GM19324 (cell line): Measurements from ENCODE around the gene LKAAEAR1.

ENCODE experiments used
- ATAC-seq: cut with Tn5 transposase; IDR thresholded peaks from one replicate; pipeline ENCODE4 v1.9.1; 2021; ENCODE audit warnings: mild to moderate bottlenecking, moderate library complexity; ENCODE audit not compliant: unreplicated experiment, low FRiP score

Gene LKAAEAR1

DNA sequence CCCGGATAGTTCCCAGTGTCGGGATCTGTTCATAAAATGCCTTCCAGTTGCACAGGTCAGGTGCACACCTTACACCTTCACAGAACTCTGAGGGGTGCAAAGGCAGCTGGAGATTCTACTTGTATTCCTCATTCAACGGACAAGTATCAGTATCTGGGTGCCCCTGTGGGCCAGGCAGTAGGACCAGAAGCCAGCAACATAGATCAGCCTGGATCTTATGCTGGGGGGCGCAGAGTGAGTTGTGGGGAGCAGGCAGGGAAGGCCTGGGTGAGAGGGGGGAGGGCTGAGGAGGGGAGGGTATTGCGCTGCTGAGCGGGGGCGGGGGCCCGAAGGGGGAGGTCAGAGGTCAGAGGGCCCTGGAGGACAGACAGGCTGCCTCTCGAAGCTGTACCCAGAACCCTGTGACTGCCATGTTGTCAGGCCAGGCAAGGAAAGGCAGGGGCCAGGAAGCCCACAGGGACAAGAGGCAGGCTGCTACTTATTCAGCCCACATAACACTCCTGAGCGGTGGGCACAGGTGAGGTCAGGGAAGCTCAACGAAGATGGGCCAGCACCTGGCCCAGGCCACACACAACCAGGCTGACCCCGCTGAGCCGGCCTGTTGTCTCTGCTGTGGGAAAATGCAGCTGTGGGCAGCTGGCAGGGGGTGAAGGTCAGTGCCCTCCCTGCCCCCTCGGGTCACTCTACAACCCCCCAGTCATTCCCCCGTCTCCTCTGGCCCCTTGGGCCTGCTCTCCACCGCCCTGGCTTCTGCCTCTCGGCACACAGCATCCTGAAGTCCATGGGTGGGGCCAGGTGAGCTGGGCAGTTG lies 3.2 kb downstream of the LKAAEAR1 start:
- ATAC-seq = no peak

- ATAC-seq = no peak
Observed at GRCh38 chr20:64080013-64080812, 4.0 kb downstream of the LKAAEAR1 start, which contains the start of gene OPRL1. TSS of gene OPRL1 (plus strand) at chr20:64080082. CDS start at chr20:64092721, 12,639 bp downstream.

- peak; percentile 60 for ATAC-seq
Observed at GRCh38 chr20:64079273-64080012, 4.8 kb downstream of the LKAAEAR1 start, which contains the start of gene RGS19. TSS of gene RGS19 (minus strand) at chr20:64079518. CDS start at chr20:64076886, 2,632 bp downstream.

- ATAC-seq = no peak
Observed at GRCh38 chr20:64078934-64079272, 5.3 kb downstream of the LKAAEAR1 start.

DNA sequence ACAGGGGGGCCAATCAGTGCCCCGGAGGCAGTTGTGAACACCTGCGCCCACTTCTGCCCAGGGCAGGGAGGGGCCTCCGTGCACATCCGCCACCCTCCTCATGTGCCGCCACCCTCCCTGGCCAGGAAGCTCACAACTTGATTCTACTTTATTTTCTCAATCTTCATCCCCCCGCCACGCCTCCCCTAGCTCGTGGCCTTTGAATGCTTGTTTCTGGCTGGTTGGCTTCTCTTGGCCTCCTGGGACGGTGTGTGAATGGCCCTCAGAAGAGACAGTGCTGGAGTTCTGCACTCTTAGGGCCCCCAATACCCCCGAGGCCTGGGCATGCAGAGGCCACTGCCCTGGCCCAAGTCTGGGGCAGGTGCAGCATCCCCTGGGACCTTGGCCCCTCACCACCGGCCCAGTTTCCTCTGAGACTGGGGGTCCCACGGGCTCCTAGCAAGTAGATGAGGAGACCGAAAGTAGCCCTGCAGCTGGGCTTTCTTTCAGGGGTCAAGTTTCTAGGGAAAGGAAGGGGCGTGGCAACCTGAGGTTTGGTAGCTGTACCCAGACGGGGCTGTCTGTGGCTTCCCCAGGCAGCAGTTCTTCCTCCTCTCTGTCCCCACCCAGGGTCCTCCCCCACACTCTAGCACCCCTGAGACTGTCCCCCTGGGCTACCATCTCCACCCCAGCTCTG lies 6.2 kb downstream of the LKAAEAR1 start:
- ATAC-seq = no peak

GRCh38 chr20:64077541-64077875 lies 6.7 kb downstream of the LKAAEAR1 start:
- ATAC-seq = no peak

DNA sequence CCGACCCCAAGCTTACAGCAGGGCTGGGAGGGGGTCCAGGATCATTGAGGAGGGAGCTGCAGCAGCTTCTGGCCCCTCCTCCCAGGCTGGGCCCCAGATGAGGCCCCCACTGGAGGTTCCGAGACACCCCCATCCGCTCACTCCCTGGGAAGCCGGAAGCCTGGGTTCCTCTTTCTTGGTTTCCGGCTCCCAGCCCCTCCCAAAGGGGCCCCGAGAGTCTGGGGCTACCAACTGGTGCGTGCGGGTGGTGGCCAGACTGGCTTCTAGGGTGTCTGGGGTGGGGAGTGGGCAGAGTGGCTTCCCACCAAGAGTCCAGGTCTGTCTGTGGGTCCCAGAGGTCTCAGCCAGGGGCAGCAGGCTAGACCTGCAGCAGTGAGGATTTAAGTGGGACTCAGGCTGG lies 7.1 kb downstream of the LKAAEAR1 start:
- ATAC-seq = no peak

DNA sequence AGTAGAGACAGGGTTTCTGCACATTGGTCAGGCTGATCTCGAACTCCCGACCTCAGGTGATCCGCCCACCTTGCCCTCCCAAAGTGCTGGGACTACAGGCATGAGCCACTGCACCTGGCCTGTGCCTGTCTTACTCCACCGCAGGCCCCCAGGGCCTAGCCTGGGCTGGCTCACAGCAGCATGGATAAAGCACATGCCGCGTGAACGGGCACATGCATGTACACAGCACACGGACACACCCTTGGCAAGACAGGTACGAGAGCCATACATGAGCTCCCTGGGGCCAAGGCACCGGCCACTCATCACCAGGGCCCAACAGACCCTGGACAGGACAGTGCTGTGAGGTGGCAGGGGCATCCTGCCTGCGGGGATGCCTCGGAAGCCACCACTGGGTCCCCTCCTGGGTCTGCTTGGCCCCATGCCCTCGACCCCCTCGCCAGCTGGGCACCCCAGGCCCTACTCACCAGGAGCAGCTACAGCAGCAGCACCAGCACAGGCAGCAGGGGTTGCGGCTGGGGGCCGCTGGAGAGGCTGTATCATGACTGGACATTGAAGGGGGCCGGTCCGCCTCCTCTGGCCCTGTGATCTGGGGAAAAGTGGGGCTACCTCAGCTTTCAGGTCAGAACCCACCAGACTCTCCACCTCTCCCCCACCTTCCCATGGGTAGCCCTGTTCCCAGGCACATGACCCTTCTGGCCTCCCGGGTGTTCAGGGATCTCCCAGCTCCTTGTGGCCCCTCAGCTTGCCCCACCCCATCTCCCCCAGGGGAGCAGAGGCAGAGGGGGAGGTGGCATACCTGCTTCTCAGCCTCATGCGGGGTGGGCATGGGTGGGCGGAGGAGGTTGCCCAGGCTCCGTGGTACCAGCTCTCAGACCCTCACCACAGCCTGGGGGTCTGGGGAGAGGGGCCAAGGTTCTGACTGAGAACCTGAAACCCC lies 7.9 kb downstream of the LKAAEAR1 start:
- ATAC-seq = no peak

- ATAC-seq = no peak
Observed at GRCh38 chr20:64075556-64075955, 8.6 kb downstream of the LKAAEAR1 start.

DNA sequence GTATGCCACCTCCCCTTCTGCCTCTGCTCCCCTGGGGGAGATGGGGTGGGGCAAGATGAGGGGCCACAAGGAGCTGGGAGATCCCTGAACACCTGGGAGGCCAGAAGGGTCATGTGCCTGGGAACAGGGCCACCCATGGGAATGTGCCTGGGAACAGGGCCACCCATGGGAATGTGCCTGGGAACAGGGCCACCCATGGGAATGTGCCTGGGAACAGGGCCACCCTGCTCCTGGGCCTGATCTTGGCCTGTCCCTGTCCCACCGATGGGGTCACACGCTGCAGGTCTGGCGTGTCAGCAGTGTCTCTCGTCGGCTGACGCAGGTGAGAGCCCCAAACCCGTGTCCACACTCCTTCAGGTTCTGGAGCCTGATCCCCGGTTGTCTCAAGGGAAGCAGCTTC lies 9.2 kb downstream of the LKAAEAR1 start:
- no peak for ATAC-seq

- ATAC-seq = no peak
Observed at GRCh38 chr20:64074184-64074789, 9.9 kb downstream of the LKAAEAR1 start.

DNA sequence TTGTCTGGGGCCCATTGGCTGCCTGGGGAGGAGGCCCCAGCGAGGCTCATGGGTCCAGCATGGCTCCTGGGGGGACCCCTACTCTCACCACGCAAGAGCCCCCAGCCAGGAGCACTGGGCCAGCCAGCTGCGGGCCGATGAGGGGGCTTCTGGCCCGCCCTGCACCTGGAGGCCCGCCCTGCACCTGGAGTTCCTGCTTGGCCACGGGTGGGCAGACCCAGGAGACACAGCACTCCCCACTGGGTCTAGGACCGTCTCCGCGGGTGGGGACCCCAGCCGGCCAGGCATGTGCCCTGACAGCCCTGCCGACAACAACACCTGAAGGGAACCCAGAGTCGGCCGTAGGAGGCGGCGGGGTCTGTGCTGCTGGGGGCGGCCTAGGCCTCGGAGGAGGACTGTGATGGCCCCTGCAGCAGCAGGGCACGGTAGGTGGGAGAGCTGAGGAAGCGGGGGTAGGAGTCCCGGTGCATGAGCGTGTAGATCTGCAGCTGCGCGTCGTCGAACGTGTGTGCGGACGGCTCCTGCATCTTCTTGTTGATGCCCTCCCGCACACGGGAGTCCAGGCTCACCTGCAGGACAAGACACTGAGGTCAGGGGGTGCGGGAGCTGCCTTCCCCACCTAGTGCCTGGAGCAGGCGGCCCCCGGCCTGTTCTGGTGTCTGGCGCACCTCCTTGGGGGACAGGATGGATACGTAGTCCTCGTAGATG lies 10.6 kb downstream of the LKAAEAR1 start:
- ATAC-seq = no peak

DNA sequence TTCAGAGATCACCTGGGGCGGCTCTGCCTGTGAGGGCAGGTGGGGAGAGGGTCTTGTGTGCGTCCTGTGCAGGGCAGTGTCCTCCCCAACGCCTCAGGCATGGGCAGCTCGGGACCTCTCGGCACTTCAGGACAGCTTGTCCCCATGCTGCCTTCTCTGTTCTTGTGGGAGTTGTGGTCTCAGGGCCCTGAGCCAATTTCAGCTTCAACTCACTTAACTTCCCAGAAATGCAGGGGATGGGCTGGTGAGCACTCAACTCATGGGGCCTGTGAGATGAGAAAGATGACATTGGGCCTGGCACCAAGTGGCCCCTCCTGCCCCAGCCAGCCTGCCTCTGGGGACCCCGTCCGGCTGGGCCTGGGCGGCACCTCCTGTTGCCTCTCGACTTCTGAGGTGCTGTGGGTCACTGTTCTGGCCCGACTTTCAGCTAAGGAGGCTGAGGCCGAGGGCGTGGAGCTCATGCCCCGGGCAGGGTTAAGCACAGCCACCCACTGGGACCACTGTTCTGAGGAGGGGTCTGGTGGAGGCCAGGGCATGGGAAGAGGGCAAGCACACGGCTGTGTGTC lies 11.6 kb downstream of the LKAAEAR1 start:
- no peak for ATAC-seq

- no peak for ATAC-seq
Observed at GRCh38 chr20:64071341-64072332, 12.6 kb downstream of the LKAAEAR1 start.

GRCh38 chr20:64070244-64070993 lies 13.8 kb downstream of the LKAAEAR1 start:
- no peak for ATAC-seq

- no peak for ATAC-seq
Observed at GRCh38 chr20:64069614-64070243, 14.5 kb downstream of the LKAAEAR1 start.
